Measurements from ENCODE around the gene BAZ2A. TPM values are rescaled to one million over a fixed set of nuclear protein-coding genes. Genes with fewer than 3 reads are reported as not detected.

BAZ2A gene
- total RNA-seq, 1 experiment from 2014 or later, result 131 TPM

- intact Hi-C loops (cut with micrococcal nuclease; ENCODE audit: unreplicated experiment) (no loop called here), in situ Hi-C loops (cut with HindIII; ENCODE audit: low pct_unique_long_range_greater_than_20kb, low sequenced_read_pairs) (no loop called here)
- no peak for ATAC-seq
- Histone ChIP-seq H3K4me1 (ENCODE audit: control insufficient read depth, insufficient read depth, low read length) (no peaks in the 10 kb centered on the region; the same call in 1 of the 2 replicates), H3K27ac (ENCODE audit: low read length) (no peak overlapping the region), H3K36me3 (ENCODE audit: control insufficient read depth, insufficient read depth, low read length) (peaks cover 35% of the 10 kb centered on the region), H3K9me3 (ENCODE audit: control insufficient read depth, insufficient read depth, low read depth, low read length) (no peaks in the 10 kb centered on the region), H3K4me3 (ENCODE audit: low read depth in 2 of 2, low read length in 2 of 2) (no peak overlapping the region), H3K27me3 (ENCODE audit: control insufficient read depth, insufficient read depth, low read length) (no peaks in the 10 kb centered on the region)
- TF ChIP-seq TCF7L2 (IDR thresholded peaks at IDR 0.05; ENCODE audit: low read depth, low read length) (no peak), SIN3A (IDR thresholded peaks at IDR 0.05; ENCODE audit: borderline replicate concordance, insufficient read depth, low read depth, low read length) (no peak), POLR2AphosphoS5 (IDR thresholded peaks at IDR 0.05; ENCODE audit: low read depth, low read length) (no peak)
- TF ChIP-seq, protein P1, sequence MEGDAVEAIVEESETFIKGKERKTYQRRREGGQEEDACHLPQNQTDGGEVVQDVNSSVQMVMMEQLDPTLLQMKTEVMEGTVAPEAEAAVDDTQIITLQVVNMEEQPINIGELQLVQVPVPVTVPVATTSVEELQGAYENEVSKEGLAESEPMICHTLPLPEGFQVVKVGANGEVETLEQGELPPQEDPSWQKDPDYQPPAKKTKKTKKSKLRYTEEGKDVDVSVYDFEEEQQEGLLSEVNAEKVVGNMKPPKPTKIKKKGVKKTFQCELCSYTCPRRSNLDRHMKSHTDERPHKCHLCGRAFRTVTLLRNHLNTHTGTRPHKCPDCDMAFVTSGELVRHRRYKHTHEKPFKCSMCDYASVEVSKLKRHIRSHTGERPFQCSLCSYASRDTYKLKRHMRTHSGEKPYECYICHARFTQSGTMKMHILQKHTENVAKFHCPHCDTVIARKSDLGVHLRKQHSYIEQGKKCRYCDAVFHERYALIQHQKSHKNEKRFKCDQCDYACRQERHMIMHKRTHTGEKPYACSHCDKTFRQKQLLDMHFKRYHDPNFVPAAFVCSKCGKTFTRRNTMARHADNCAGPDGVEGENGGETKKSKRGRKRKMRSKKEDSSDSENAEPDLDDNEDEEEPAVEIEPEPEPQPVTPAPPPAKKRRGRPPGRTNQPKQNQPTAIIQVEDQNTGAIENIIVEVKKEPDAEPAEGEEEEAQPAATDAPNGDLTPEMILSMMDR (IDR thresholded peaks at IDR 0.05), result no peak
- TF ChIP-seq, protein P2, sequence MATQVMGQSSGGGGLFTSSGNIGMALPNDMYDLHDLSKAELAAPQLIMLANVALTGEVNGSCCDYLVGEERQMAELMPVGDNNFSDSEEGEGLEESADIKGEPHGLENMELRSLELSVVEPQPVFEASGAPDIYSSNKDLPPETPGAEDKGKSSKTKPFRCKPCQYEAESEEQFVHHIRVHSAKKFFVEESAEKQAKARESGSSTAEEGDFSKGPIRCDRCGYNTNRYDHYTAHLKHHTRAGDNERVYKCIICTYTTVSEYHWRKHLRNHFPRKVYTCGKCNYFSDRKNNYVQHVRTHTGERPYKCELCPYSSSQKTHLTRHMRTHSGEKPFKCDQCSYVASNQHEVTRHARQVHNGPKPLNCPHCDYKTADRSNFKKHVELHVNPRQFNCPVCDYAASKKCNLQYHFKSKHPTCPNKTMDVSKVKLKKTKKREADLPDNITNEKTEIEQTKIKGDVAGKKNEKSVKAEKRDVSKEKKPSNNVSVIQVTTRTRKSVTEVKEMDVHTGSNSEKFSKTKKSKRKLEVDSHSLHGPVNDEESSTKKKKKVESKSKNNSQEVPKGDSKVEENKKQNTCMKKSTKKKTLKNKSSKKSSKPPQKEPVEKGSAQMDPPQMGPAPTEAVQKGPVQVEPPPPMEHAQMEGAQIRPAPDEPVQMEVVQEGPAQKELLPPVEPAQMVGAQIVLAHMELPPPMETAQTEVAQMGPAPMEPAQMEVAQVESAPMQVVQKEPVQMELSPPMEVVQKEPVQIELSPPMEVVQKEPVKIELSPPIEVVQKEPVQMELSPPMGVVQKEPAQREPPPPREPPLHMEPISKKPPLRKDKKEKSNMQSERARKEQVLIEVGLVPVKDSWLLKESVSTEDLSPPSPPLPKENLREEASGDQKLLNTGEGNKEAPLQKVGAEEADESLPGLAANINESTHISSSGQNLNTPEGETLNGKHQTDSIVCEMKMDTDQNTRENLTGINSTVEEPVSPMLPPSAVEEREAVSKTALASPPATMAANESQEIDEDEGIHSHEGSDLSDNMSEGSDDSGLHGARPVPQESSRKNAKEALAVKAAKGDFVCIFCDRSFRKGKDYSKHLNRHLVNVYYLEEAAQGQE (IDR thresholded peaks at IDR 0.05; ENCODE audit: insufficient read depth in 1 of 2, low read depth in 2 of 2, low read length in 1 of 2), result no peak
- no peak for DNase-seq (ENCODE audit: low read depth, low spot score)
- POLR2A ChIA-PET, result no interaction called here
- CTCF ChIA-PET, result no interaction called here
- BruUV-seq (replicated peaks), result no TSS peak
Observed at GRCh38 chr12:56599041-56599440, 31.1 kb downstream of the BAZ2A start.

GRCh38 chr12:56596815-56597214, 33.3 kb downstream of the BAZ2A start:
- Histone ChIP-seq H3K9me3 (ENCODE audit: control insufficient read depth, insufficient read depth, low read depth, low read length) (no peaks in the 10 kb centered on the region), H3K27ac (ENCODE audit: low read length) (no peak overlapping the region), H3K36me3 (ENCODE audit: control insufficient read depth, insufficient read depth, low read length) (peaks cover 27% of the 10 kb centered on the region), H3K4me1 (ENCODE audit: control insufficient read depth, insufficient read depth, low read length) (no peaks in the 10 kb centered on the region; the same call in 1 of the 2 replicates), H3K4me3 (ENCODE audit: low read depth in 2 of 2, low read length in 2 of 2) (no peak overlapping the region), H3K27me3 (ENCODE audit: control insufficient read depth, insufficient read depth, low read length) (no peaks in the 10 kb centered on the region)
- ChIA-PET CTCF (no interaction called here), POLR2A (interaction anchor here (0.5 kb wide), 1 partner anchor 573 kb away, joined by 4 read pairs; no protein-coding TSS in a partner anchor)
- in situ Hi-C loops (cut with HindIII; ENCODE audit: low pct_unique_long_range_greater_than_20kb, low sequenced_read_pairs), result no loop called here
- DNase-seq (ENCODE audit: low read depth, low spot score) (no peak), ATAC-seq (no peak)
- no peak for TF ChIP-seq TCF7L2 (IDR thresholded peaks at IDR 0.05; ENCODE audit: low read depth, low read length)
- TF ChIP-seq, protein P1 (IDR thresholded peaks at IDR 0.05), result no peak
- TF ChIP-seq POLR2AphosphoS5 (IDR thresholded peaks at IDR 0.05; ENCODE audit: low read depth, low read length), result no peak
- no peak for TF ChIP-seq SIN3A (IDR thresholded peaks at IDR 0.05; ENCODE audit: borderline replicate concordance, insufficient read depth, low read depth, low read length)
- TF ChIP-seq, protein P2 (IDR thresholded peaks at IDR 0.05; ENCODE audit: insufficient read depth in 1 of 2, low read depth in 2 of 2, low read length in 1 of 2), result no peak
- BruUV-seq (replicated peaks), result TSS peak; percentile 58
- intact Hi-C loops (cut with micrococcal nuclease; ENCODE audit: unreplicated experiment), result no loop called here

Data from Panc1 (cell line).